Lung (tissue), 12 donors: ENCODE measurements around the gene COBLL1. TPM values are rescaled to one million over a fixed set of nuclear protein-coding genes. Genes with fewer than 3 reads are reported as not detected.

Experiments
- ATAC-seq: fragments of 200-7000 bp; cut with Tn5 transposase; one replicate; pipeline ENCODE4 v1.9.1; 2020; ENCODE audit warnings: moderate number of reproducible peaks; ENCODE audit not compliant: insufficient read depth, low FRiP score
- DNase-seq, 3 donors: peaks; one replicate each; pipeline ENCODE4 v3.0.0-alpha.2; 2013 to 2017
- H3K27ac ChIP-seq, 2 donors: one replicate each; pipeline ENCODE4 v1.5.1; 2013; ENCODE audit warnings: mild to moderate bottlenecking in 2 of 2, moderate library complexity in 2 of 2, control low read depth in 1 of 2, inconsistent platforms in 1 of 2, low read depth in 1 of 2, low read length in 1 of 2
- H3K27me3 ChIP-seq, 3 donors: one replicate each; pipeline ENCODE4 v1.5.1; 2013; ENCODE audit warnings: low read length in 2 of 3; ENCODE audit not compliant: control insufficient read depth in 3 of 3, insufficient read depth in 3 of 3
- H3K36me3 ChIP-seq, 4 donors: one replicate each; pipeline ENCODE4 v1.5.1; 2013; ENCODE audit warnings: low read length in 4 of 4, mild to moderate bottlenecking in 1 of 4, moderate library complexity in 1 of 4; ENCODE audit not compliant: control insufficient read depth in 4 of 4, insufficient read depth in 4 of 4
- H3K4me1 ChIP-seq, 5 donors: one replicate each; pipeline ENCODE4 v1.5.1; 2013; ENCODE audit warnings: low read length in 5 of 5, mild to moderate bottlenecking in 2 of 5, moderate library complexity in 1 of 5; ENCODE audit not compliant: control insufficient read depth in 5 of 5, insufficient read depth in 5 of 5
- H3K4me3 ChIP-seq: one replicate; pipeline ENCODE4 v1.5.1; 2013; ENCODE audit warnings: mild to moderate bottlenecking, control low read depth, moderate library complexity
- H3K9ac ChIP-seq, 2 donors: one replicate each; pipeline ENCODE4 v1.5.1; 2013; ENCODE audit warnings: low read length in 2 of 2, control low read depth in 1 of 2; ENCODE audit not compliant: insufficient read depth in 1 of 2
- H3K9me3 ChIP-seq, 4 donors: one replicate each; pipeline ENCODE4 v1.5.1; 2013; ENCODE audit warnings: low read length in 3 of 4, mild to moderate bottlenecking in 1 of 4, moderate library complexity in 1 of 4; ENCODE audit not compliant: control insufficient read depth in 4 of 4, insufficient read depth in 3 of 4
- WGBS, 2 donors: extraction: QIAGEN DNeasy Blood & Tissue Kit; methylation state at CpG; one replicate each; pipeline ENCODE4 v1.1.7; 2013; 5-methylcytosine and 5-hydroxymethylcytosine counted together
- polyA plus RNA-seq, 2 donors: library from polyadenylated mRNA; stranded (reverse); fragments of 200-250 nt; gene quantifications; one replicate each; pipeline ENCODE4 v1.2.1, GENCODE V29; 2013
- total RNA-seq, 2 donors: library from RNA; depleted of rRNA in 1 of 2; stranded (reverse); fragments of >200 nt in 1 of 2; gene quantifications; one replicate each; pipeline ENCODE4 v1.2.1, GENCODE V29; 2014 to 2021
- TF ChIP-seq, protein P1 (sequence below): IDR thresholded peaks from 2 replicates; pipeline ENCODE4 v1.5.1; 2012; ENCODE audit warnings: mild to moderate bottlenecking; ENCODE audit errors: control extremely low read depth, extremely low read depth
- donor health status: control.
- donor health status: control.
- donor health status: Bipolar disorder and iron deficiency.
- donor health status: healthy.
- donor health status: DM: yes; HTN: yes; CAD: no.

COBLL1 gene
- total and polyA plus RNA-seq, 4 donors: 13.0 to 86.5 (median 53.7) TPM

DNA sequence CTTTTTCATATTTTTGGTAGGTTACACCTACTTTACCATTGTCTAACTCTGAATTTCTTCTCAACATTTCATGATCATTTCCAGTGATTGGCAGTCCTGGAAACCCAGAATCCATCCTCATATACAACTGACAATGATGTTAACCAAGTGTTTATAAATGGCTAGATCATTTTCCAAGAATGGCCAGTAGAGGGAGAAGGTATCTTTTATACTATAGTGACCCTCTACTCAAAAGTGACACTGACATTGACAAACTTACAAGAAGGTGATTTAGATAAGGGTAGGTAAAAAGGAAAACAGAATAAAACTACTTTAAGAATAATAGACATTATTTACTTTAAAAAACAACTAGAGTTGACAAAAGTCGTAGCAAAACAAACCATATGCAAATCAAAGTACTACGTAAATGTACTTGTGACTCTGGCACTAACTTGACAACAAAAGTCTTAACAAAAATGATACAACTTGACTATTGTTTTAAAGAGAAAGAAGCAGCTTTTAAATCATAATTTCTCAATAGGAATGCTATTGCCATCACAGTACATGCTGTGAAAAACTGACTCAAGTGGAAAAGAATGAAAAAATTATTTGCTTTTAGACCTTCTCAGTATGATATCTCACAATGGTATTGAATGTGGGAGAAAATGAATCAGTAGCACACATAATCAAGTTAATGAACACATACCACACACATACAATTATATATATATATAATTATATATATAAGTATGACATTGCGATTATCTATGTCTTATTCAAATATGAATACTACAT, 143.7 kb downstream of the COBLL1 start:
- 72 to 78% methylated on average over 3 of the region's 3 CpGs for WGBS, 2 donors
- ATAC-seq: no peak

DNA sequence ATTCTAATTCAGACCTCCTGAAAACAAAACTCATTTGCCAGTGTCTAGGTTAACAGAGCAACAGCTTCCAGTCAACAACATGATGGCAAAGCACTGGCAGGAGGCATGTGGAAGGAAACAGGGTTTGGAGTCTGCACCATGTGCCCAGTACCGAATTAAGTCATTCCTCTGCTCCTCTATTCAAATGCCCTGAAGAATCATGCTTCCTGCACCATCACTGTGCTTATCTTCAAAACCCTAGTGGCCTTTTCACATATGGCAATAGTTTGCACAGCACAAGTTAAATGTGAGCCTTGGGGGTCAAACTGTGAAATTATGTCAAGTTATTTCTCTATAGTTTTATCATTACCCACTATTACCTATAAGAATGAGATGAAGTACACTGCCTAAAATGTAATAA, 145.0 kb downstream of the COBLL1 start:
- no peak overlapping the region for H3K27ac ChIP-seq
- H3K9ac ChIP-seq: no peak overlapping the region
- DNase-seq (no peak), ATAC-seq (no peak)
- no peaks in the 10 kb centered on the region for H3K27me3 ChIP-seq
- H3K4me3 ChIP-seq: no peak overlapping the region
- H3K36me3 ChIP-seq: peaks cover 0 to 15% (median 3%) of the 10 kb centered on the region in 4 donors
- TF ChIP-seq, protein P1, sequence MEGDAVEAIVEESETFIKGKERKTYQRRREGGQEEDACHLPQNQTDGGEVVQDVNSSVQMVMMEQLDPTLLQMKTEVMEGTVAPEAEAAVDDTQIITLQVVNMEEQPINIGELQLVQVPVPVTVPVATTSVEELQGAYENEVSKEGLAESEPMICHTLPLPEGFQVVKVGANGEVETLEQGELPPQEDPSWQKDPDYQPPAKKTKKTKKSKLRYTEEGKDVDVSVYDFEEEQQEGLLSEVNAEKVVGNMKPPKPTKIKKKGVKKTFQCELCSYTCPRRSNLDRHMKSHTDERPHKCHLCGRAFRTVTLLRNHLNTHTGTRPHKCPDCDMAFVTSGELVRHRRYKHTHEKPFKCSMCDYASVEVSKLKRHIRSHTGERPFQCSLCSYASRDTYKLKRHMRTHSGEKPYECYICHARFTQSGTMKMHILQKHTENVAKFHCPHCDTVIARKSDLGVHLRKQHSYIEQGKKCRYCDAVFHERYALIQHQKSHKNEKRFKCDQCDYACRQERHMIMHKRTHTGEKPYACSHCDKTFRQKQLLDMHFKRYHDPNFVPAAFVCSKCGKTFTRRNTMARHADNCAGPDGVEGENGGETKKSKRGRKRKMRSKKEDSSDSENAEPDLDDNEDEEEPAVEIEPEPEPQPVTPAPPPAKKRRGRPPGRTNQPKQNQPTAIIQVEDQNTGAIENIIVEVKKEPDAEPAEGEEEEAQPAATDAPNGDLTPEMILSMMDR: no peak
- H3K4me1 ChIP-seq: peaks cover 0 to 4% (median 0%) of the 10 kb centered on the region in 5 donors
- H3K9me3 ChIP-seq: no peaks in the 10 kb centered on the region
- 79 to 96% methylated on average over 1 of the region's 1 CpG for WGBS, 2 donors

More for the DNA sequence above, 143.7 kb downstream of the COBLL1 start:
- TF ChIP-seq, protein P1: no peak
- Histone ChIP-seq H3K9ac (no peak overlapping the region), H3K27ac (no peak overlapping the region), H3K36me3 (peaks cover 0 to 18% (median 3%) of the 10 kb centered on the region in 4 donors), H3K27me3 (no peaks in the 10 kb centered on the region), H3K4me1 (peaks cover 0 to 4% (median 0%) of the 10 kb centered on the region in 5 donors), H3K4me3 (no peak overlapping the region), H3K9me3 (no peaks in the 10 kb centered on the region)
- DNase-seq: peak in 1 of 3 donors; percentile 25

DNA sequence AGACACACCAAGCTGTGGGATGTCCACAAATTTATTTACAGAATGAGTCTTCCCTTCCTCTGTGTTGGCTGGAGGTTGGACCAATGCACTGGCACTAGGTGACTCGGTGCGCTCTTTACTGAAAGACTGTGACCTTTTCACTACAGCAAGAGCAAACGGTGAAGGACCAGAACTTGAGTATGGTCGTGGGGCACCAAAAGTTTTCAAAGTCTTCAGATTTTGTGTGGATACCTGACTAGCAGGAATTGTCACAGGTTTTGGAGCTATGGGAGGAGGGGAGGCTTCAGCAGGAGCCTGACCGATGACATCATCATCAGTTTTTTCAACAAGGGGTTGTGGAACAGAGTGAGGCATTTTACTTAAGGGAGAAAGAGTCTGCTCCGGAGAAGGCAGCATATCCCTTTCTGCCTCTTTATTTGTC, 147.3 kb downstream of the COBLL1 start:
- Histone ChIP-seq H3K36me3 (peaks cover 0 to 26% (median 4%) of the 10 kb centered on the region in 4 donors), H3K27me3 (no peaks in the 10 kb centered on the region), H3K9ac (peak overlapping the region in 1 of 2 donors; percentile 16), H3K9me3 (no peaks in the 10 kb centered on the region), H3K4me1 (peaks cover 0 to 4% (median 0%) of the 10 kb centered on the region in 5 donors), H3K4me3 (no peak overlapping the region), H3K27ac (no peak overlapping the region)
- 86 to 90% methylated on average over 6 of the region's 6 CpGs for WGBS, 2 donors
- DNase-seq (peak; percentile 21 to 62 (median 42)), ATAC-seq (no peak)
- TF ChIP-seq, protein P1: no peak
